ENCODE measurements around the gene SP110. TPM values are rescaled to one million over a fixed set of nuclear protein-coding genes. Genes with fewer than 3 reads are reported as not detected.

Gene SP110
- total RNA-seq, 1 donor from 2014 or later, result 9.6 TPM

DNA sequence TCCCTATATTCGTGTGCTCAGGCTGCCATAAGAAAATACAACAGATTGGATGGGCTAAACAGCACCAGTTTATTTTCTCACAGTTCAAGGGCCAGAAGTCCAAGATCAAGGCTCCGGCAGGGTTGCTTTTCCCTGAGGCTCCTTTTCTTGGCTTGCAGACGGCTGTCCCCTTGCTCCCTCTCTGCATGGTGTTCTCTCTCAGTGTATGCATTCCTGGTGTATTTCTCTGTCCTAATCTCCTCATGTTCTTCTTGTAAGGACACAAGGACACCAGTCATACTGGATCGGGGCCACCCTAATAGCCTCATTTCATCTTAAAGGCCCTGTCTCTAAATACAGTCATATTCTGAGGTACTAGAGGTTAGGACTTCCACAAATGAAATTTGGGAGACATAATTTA is 88.4 kb downstream of the SP110 start:
- Histone ChIP-seq H3K27me3 (no peaks in the 10 kb centered on the region), H3K36me3 (no peaks in the 10 kb centered on the region), H3K9me3 (no peaks in the 10 kb centered on the region), H3K4me1 (peaks cover 21% of the 10 kb centered on the region), H3K4me3 (no peak overlapping the region), H3K27ac (peak overlapping the region; percentile 62)
- intact Hi-C loops (cut with DNase I), result no loop called here
- no peak for DNase-seq (ENCODE audit: extremely low spot score in 2 of 2)
- TF ChIP-seq POLR2AphosphoS5 (IDR thresholded peaks at IDR 0.05; ENCODE audit: insufficient read depth in 1 of 2, low read depth in 1 of 2) (no peak), POLR2A (IDR thresholded peaks at IDR 0.05) (no peak)
- TF ChIP-seq, protein P1, sequence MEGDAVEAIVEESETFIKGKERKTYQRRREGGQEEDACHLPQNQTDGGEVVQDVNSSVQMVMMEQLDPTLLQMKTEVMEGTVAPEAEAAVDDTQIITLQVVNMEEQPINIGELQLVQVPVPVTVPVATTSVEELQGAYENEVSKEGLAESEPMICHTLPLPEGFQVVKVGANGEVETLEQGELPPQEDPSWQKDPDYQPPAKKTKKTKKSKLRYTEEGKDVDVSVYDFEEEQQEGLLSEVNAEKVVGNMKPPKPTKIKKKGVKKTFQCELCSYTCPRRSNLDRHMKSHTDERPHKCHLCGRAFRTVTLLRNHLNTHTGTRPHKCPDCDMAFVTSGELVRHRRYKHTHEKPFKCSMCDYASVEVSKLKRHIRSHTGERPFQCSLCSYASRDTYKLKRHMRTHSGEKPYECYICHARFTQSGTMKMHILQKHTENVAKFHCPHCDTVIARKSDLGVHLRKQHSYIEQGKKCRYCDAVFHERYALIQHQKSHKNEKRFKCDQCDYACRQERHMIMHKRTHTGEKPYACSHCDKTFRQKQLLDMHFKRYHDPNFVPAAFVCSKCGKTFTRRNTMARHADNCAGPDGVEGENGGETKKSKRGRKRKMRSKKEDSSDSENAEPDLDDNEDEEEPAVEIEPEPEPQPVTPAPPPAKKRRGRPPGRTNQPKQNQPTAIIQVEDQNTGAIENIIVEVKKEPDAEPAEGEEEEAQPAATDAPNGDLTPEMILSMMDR (IDR thresholded peaks at IDR 0.05), result no peak

DNA sequence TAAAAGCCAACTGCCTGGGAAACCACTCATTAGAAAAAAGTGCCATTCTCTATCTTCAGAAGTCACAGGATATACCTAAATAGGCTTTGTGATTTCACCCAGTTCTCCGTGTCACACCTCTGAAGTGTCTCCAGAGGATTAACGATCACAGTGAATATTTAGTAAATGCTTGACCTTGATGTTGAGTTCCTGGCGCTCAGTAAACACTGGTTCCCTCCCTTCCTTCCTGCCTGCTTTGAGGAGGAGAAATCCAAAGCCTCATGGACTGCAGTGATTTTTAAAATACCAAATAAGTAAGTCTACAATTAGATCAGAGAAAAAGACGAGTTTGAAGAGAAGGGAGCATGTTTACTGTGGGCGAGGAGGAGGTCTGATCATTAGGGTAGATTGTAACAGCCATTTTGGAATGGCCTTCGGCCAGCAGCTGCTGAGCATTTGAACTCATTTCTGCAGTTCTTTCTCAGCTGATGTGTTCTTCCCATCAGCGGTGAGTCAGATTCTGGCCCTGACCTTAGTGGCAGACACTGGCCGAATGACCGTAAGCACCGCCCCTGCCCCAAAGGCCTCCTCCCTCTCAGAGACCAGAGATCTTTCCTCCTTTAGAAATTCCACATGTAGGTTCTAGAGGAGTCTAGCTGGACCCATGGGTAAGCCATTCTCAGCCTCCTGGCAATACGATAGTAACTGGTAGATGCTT is 89.0 kb downstream of the SP110 start:
- TF ChIP-seq, protein P1 (IDR thresholded peaks at IDR 0.05), result no peak
- TF ChIP-seq POLR2AphosphoS5 (IDR thresholded peaks at IDR 0.05; ENCODE audit: insufficient read depth in 1 of 2, low read depth in 1 of 2) (peak; percentile 37 to 78), POLR2A (IDR thresholded peaks at IDR 0.05) (no peak)
- H3K27ac ChIP-seq, result peak overlapping the region; percentile 62
- DNase-seq (ENCODE audit: extremely low spot score in 2 of 2), result peak in 1 of 2 donors; percentile 91
- H3K4me3 ChIP-seq, result peak overlapping the region in 1 of 2 donors; percentile 17
- intact Hi-C loops (cut with DNase I), result no loop called here
- H3K4me1 ChIP-seq, result peaks cover 21% of the 10 kb centered on the region
- no peaks in the 10 kb centered on the region for H3K36me3 ChIP-seq
- H3K27me3 ChIP-seq, result no peaks in the 10 kb centered on the region
- no peaks in the 10 kb centered on the region for H3K9me3 ChIP-seq

DNA sequence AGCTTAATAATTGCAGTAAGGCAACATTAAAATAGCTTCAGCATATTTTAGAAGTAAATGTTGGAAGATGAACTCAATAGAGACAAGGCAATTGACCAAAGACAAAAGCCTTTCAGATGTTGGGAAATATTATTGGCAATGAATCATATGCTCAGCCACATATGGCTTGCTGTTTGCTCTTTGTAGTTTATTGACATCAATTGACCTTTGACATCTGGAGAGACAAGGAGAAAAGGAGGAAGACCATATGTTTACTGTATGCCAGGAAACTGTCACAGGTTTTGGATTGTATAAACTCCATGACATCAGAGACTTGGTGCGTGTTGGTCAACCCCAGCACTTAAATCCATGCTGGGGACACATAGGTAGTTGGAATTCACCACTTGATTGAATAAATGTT is 90.4 kb downstream of the SP110 start:
- Histone ChIP-seq H3K4me1 (peaks cover 21% of the 10 kb centered on the region), H3K27ac (peak overlapping the region; percentile 45), H3K27me3 (no peaks in the 10 kb centered on the region), H3K36me3 (no peaks in the 10 kb centered on the region), H3K9me3 (no peaks in the 10 kb centered on the region), H3K4me3 (peak overlapping the region; percentile 6 to 30)
- TF ChIP-seq POLR2A (IDR thresholded peaks at IDR 0.05), result no peak
- TF ChIP-seq, protein P1 (IDR thresholded peaks at IDR 0.05), result no peak
- no peak for TF ChIP-seq POLR2AphosphoS5 (IDR thresholded peaks at IDR 0.05; ENCODE audit: insufficient read depth in 1 of 2, low read depth in 1 of 2)
- intact Hi-C loops (cut with DNase I), result no loop called here
- DNase-seq (ENCODE audit: extremely low spot score in 2 of 2), result no peak

DNA sequence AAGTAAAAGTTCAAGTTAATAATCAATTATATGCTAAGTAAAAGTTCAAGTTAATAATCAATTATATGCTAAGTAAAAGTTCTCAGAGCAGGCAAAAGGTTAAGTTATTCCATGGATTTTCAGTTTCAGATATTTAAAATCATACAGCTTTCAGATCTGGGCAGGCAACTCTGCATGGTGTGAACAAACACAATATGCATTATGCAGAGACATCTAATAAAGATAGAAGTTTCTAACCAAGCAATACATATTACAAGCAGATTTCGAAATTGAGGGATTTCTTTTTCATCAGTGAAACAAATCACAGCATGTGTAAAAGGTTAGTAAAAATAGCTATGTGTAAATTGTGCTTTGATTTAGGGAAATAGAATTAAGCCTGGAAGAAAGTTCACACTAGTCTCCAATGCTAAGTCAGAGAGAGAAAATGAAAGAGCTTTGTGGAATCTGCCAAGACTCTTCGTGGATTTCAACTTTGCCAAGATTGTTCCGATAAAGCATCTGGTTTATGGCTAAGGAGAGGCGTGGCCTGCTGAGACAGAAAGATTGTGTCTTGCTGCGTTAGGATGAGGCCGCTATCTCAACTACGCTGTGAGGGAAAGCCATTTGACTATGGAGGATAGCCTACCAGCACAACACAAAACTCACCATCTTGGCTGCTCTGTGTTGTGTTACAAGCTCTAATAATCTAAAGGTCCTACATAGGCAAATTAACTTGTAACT is 91.0 kb downstream of the SP110 start:
- Histone ChIP-seq H3K27me3 (no peaks in the 10 kb centered on the region), H3K4me3 (peak overlapping the region; percentile 6 to 30), H3K9me3 (no peaks in the 10 kb centered on the region), H3K36me3 (no peaks in the 10 kb centered on the region), H3K4me1 (peaks cover 21% of the 10 kb centered on the region), H3K27ac (peak overlapping the region; percentile 45)
- intact Hi-C loops (cut with DNase I), result no loop called here
- DNase-seq (ENCODE audit: extremely low spot score in 2 of 2), result no peak
- TF ChIP-seq POLR2AphosphoS5 (IDR thresholded peaks at IDR 0.05; ENCODE audit: insufficient read depth in 1 of 2, low read depth in 1 of 2) (peak in 1 of 2 donors; percentile 9), POLR2A (IDR thresholded peaks at IDR 0.05) (no peak)

DNA sequence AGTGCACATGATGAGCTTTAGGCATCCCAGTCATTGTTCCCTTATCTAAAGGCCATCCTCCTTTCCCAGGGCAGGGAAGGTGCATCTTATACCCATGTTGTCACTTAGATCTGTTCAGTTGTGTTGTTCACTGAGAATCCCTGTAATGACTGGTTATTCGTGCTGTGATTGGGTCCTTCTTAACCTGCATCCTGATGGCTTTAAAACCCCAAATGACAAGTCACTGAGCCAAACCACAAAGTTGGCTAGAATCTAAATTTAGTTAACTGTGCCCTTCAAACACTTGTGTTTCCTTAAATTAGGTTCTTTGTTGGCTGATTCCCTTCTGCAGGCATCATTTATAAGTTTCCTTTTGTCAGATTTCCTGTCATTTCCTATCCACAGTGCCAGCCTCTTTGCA is 92.6 kb downstream of the SP110 start:
- TF ChIP-seq, protein P1 (IDR thresholded peaks at IDR 0.05), result no peak
- no peak for TF ChIP-seq POLR2AphosphoS5 (IDR thresholded peaks at IDR 0.05; ENCODE audit: insufficient read depth in 1 of 2, low read depth in 1 of 2)
- TF ChIP-seq POLR2A (IDR thresholded peaks at IDR 0.05), result no peak
- no peak overlapping the region for H3K4me3 ChIP-seq
- no peaks in the 10 kb centered on the region for H3K36me3 ChIP-seq
- no peak overlapping the region for H3K27ac ChIP-seq
- no peaks in the 10 kb centered on the region for H3K27me3 ChIP-seq
- peaks cover 21% of the 10 kb centered on the region for H3K4me1 ChIP-seq
- intact Hi-C loops (cut with DNase I), result no loop called here
- no peak for DNase-seq (ENCODE audit: extremely low spot score in 2 of 2)
- H3K9me3 ChIP-seq, result no peaks in the 10 kb centered on the region
